OCI-LY7 (cell line): ENCODE measurements around the gene ENDOV.

ENCODE experiments used
- CTCF ChIP-seq: fragments of 200-600 bp; sonication (generic); conservative IDR thresholded peaks from 2 replicates; pipeline ENCODE4 v1.5.1; 2014; ENCODE audit warnings: mild to moderate bottlenecking, antibody characterized with exemption, low read length, moderate library complexity, mixed read lengths
- EZH2phosphoT487 ChIP-seq: fragments of 200-600 bp; sonication (generic); IDR thresholded peaks from 2 replicates; pipeline ENCODE4 v1.6.1; 2018; ENCODE audit warnings: low read depth, borderline replicate concordance, mild to moderate bottlenecking, mixed run types, antibody characterized with exemption, low read length, moderate library complexity, mixed read lengths

DNA sequence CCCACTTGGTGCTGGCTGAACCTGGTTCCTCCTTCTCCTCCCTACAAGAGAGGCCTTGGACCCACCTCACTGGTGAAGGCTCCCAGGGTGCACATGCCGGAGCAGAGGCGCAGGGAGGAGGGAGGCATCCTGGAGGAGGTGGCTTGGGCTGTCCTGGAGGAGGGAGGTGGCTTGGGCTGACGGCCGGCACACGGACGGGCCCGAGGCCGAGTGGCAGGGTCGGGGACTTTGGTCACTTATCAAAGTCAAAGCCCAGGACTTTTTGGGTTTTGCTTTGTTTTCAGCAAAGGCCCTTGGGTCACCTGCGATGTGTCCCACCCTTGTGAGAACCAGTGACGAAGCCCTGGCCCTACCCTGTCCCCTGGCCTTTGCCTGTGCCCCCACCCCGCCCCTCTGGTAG lies 28.5 kb downstream of the ENDOV start:
- no peak for TF ChIP-seq CTCF
- no peak for TF ChIP-seq EZH2phosphoT487
